ENCODE data around the gene TOM1L2. TPM values are rescaled to one million over a fixed set of nuclear protein-coding genes. Genes with fewer than 3 reads are reported as not detected.

The TOM1L2 gene
- total RNA-seq, 4 donors from 2014 or later, result 15.6 to 85.9 (median 34.9) TPM

DNA sequence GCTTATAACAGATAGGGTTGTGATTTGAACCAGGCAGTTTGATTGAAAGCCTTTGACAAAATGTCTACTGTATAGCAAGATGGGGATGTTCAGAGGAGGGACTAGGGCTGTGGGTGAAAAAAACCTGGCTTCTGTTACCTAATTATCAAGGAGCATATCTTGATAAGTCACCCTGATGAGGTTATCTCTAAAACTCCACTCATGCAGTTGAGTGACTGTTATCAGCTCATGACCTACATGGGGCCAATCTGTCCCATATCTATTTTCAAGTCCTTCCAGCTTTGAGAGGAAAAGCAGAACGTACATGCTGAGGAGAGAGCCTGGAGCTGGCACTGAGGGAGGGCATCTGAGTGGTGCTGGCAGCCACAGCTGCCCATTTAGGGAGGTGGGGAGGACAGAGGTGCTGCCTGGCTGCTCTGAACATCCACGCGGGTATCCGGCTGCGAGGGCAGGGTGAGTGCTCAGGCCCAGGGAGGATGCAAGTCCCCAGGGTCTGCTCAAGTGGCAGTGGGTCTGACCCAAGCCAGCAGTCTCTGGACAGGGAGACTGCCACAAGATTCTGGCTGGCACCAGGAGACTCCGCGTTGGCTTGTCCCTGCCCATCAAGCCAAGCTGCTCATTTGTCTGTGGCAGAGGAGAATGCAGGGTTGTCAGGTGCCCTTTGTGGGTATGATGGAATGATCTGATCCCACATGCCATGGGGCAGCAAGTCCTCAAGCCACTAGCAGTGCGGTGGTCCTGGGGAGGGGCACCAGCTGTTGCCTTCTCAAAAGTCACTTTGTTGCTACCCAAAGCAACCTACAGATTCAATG is 37.6 kb upstream of the TOM1L2 start:
- TF ChIP-seq POLR2A (IDR thresholded peaks at IDR 0.05), result no peak
- TF ChIP-seq CTCF (IDR thresholded peaks at IDR 0.05), result no peak
- H3K4me1 ChIP-seq, result no peaks in the 10 kb centered on the region
- H3K27me3 ChIP-seq, result no peaks in the 10 kb centered on the region
- no peak for DNase-seq
- no peak overlapping the region for H3K4me3 ChIP-seq
- intact Hi-C loops (cut with DNase I; ENCODE audit: low total_unique reads), result no loop called here
- H3K9me3 ChIP-seq, result no peaks in the 10 kb centered on the region
- no peaks in the 10 kb centered on the region for H3K36me3 ChIP-seq
- H3K27ac ChIP-seq, result no peak overlapping the region

DNA sequence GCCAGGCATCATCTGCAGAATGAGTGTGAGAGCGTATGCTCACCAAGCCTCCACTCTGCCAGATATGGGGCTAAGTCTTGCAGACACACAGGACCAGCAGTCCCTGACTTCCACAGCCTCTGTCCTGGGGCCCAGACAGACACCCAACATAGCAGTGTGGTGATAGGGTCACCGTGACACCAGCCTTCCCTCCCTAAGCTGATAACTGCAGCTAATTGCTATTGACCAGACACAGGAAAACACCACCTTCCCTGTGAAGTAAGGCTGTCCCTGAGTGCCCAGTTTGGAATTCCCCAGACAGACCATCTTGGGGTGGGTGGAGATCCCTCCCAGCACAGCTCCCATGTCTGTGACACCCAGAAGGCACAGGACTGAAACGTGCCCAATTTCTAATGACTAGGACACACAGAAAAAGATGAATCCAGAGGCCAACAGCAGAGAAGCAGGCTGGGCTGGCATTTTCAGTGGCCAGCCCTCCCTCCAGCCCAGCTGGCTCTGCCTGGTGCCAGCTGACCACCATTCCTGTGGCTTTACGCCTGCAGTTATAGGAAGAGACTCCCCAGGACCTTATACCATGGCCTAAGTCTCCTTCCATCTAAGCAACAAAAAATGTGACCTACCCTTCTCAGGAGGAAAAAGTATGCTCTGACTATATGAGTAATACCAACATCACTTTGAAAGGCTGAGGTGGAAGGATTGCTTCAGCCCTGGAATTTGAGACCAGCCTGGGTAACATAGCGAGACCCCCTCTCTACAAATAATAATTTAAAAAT is 36.5 kb upstream of the TOM1L2 start:
- no peaks in the 10 kb centered on the region for H3K27me3 ChIP-seq
- H3K36me3 ChIP-seq, result no peaks in the 10 kb centered on the region
- no peak overlapping the region for H3K27ac ChIP-seq
- no peak overlapping the region for H3K4me3 ChIP-seq
- H3K4me1 ChIP-seq, result no peaks in the 10 kb centered on the region
- DNase-seq, result no peak
- no peak for TF ChIP-seq CTCF (IDR thresholded peaks at IDR 0.05)
- TF ChIP-seq POLR2A (IDR thresholded peaks at IDR 0.05), result no peak
- H3K9me3 ChIP-seq, result no peaks in the 10 kb centered on the region
- intact Hi-C loops (cut with DNase I; ENCODE audit: low total_unique reads), result no loop called here

DNA sequence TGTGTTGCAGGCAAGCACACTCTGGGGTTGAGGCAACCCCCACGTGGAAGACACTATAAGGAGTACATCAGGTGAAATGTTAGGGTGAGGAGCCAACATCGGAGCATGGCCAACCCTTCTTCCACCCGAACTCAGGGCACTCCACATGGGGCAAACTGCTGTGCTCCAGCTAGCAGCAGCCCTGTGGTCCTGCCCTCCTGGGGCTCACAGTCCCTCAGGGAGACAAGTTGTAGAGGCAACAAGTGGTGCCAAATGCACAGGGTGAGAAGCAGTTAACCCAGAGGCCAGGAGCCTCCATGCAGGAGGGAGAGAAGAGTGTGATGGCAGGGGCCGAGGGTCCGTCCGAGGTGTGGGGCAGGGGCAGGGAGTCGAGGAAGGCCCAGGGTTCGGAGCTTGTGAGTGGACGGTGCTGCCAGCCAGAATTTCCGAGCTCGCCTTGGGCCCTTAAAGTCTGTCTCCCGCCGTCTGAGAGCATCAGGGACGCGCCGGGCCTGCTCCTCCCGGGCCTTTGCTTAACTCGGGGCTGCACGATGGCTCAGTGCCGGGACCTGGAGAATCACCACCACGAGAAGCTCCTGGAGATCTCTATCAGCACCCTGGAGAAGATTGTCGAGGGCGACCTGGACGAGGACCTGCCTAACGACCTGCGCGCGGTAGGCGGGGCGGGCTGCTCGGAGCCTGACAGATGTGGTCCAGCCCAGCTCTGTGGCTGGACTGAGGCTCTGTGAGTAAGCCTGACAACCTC is 34.5 kb upstream of the TOM1L2 start:
- TF ChIP-seq POLR2A (IDR thresholded peaks at IDR 0.05) (no peak), CTCF (IDR thresholded peaks at IDR 0.05) (no peak)
- Histone ChIP-seq H3K4me1 (no peaks in the 10 kb centered on the region), H3K36me3 (no peaks in the 10 kb centered on the region), H3K9me3 (no peaks in the 10 kb centered on the region), H3K4me3 (no peak overlapping the region), H3K27ac (no peak overlapping the region), H3K27me3 (no peaks in the 10 kb centered on the region)
- intact Hi-C loops (cut with DNase I; ENCODE audit: low total_unique reads), result no loop called here
- no peak for DNase-seq

- DNase-seq, result no peak
- Histone ChIP-seq H3K27ac (no peak overlapping the region), H3K4me1 (no peaks in the 10 kb centered on the region), H3K9me3 (no peaks in the 10 kb centered on the region), H3K36me3 (no peaks in the 10 kb centered on the region), H3K27me3 (no peaks in the 10 kb centered on the region), H3K4me3 (no peak overlapping the region)
- intact Hi-C loops (cut with DNase I; ENCODE audit: low total_unique reads), result no loop called here
- TF ChIP-seq CTCF (IDR thresholded peaks at IDR 0.05) (no peak), POLR2A (IDR thresholded peaks at IDR 0.05) (no peak)
Observed at GRCh38 chr17:18005496-18005895, 33.3 kb upstream of the TOM1L2 start.

Data from uterus (tissue), 4 donors.